ENCODE results near the gene CPT2.

Gene CPT2

GRCh38 chr1:53196485-53197290, at the start of gene CPT2:
Gene CPT2 (plus strand): TSS chr1:53196824. CDS start chr1:53196944, 120 bp downstream.
- peak; percentile 82 for DNase-seq

- DNase-seq, result no peak
These were observed 49.5 kb upstream of the CPT2 start for GRCh38 chr1:53147174-53147573.

- no peak for DNase-seq
These were observed 48.5 kb upstream of the CPT2 start for GRCh38 chr1:53148123-53148522.

GRCh38 chr1:53153752-53154151, 42.9 kb upstream of the CPT2 start:
- no peak for DNase-seq

- no peak for DNase-seq
These were observed 41.7 kb upstream of the CPT2 start for GRCh38 chr1:53154859-53155438.

GRCh38 chr1:53155534-53155933, 41.1 kb upstream of the CPT2 start:
- no peak for DNase-seq

DNA sequence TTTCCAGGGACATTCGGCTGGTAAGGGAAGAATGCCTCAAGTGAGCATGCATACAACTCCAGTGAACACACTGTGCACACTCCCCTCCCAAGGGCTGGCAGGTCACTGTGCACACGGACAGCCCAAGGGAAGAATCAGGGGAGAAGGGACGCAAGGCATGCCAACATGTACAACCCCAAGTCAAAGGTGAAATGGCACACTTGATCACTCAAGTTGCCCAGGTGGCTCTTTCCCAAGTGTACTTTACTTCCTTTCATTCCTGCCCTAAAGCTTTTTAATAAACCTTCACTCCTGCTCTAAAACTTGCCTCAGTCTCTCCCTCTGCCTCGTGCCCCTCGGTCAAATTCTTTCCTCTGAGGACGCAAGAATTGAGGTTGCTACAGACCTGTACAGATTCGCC, 40.7 kb upstream of the CPT2 start:
- DNase-seq, result no peak

DNA sequence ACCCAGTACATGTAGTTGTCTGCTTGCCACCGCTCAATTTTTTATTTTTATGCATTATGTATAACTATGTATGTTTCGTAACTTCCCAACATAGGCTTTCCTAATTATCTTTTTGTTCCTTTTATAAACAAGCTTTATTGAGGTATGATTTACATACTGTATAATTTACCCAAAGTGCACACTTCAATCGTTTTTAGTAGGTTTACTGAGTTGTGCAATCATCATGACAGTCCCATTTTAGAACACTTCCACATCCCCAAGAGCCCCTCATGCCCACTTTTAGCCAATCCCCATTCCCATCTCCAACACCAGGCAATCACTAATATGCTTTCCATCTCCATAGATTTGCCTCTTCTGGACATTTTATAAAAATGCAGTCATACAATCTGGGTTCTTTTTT, 39.8 kb upstream of the CPT2 start:
- DNase-seq, result no peak

- no peak for DNase-seq
These were observed 37.7 kb upstream of the CPT2 start for GRCh38 chr1:53158900-53159299.

DNA sequence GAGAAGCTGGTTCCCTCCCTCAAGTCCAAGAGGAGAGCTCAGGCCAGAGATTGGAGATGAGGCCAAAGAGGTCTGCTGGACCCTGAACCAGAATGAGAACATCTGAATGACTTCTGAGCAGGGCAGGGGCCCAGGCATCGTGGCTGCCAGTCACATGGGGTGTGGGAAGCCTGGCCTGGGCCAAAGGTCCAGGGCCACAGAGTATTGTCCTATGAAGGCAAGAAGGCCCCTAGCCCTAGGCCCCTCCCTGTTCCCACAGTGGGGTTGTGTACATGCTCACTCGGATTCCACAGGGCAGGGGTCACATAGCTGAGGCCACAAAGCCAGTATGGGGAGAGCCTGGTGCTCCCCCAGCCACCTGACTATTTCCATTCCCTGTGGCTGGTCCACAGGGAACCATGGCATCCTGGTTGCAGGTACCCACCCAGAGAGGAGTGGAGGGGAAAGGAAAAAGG, 35.7 kb upstream of the CPT2 start:
- no peak for DNase-seq

GRCh38 chr1:53162621-53163020, 34.0 kb upstream of the CPT2 start:
- DNase-seq, result no peak

- no peak for DNase-seq
These were observed 33.3 kb upstream of the CPT2 start for GRCh38 chr1:53163291-53163768.

DNA sequence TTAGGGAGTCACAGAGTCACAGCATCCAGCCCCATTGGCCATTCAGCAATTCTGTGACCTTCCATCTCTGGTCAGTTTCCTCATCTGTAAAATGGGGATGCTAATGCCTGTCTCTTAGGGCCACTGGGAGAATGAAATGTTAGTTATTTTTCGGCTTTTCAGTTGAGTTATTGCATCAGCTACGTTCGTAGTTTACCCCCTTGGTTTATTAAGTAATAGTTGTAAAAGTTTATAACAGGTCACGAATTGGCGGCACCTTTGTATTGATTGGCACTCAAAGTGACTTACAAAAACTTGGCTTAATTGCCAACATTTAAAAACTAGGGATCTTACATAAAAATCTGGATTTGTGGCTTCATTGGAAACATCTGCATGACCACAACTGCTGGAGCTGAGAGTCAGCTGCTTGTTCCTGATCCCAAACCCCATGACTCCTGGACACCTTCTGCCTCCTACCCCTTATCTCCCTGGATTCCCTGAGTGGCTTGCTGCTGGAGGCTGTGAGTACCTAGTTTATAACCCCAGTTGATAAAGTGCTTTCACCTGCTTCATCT, 31.1 kb upstream of the CPT2 start:
- DNase-seq, result no peak

GRCh38 chr1:53166366-53166765, 30.3 kb upstream of the CPT2 start:
- no peak for DNase-seq

GRCh38 chr1:53166912-53167311, 29.7 kb upstream of the CPT2 start:
- DNase-seq, result no peak

- DNase-seq, result no peak
These were observed 24.0 kb upstream of the CPT2 start for GRCh38 chr1:53172426-53173128.

GRCh38 chr1:53174971-53175913, 21.4 kb upstream of the CPT2 start:
- no peak for DNase-seq

DNA sequence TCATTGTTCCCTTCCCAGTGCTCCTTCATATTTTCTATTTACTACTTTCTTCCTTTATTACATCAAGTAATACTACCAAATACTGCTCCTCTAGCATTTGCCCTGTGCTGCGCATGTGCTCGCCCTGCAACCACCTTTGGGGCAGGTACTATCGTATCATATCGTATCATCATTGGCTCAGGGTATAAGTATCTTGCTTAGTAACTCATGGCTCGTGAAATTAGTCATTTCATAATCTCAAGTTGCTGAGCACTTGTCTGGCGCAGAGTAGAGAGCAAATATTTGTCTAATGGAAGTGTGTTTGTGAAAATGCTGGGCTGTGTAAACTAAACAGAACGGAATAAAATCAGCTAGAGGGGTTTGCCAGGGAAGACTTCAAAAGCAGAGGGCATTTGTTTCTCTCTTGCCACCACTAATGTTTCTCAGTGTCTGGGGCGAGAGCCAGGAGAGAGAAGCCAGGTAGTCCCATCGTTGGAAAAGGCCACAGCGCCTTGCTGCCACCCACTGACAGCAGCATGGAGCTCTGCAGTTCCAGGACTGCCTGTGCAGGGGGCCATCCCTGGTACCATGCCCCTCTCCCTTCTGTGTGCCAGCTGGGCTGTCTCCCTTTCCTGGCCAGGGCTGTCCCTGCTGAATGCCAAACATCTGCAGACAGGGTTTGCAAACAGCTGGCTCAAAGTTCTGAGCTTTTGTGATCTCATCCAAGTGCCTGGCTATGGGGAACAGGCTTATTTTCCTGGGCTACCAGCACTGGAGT, 20.0 kb upstream of the CPT2 start:
- no peak for DNase-seq

- DNase-seq, result no peak
These were observed 16.4 kb upstream of the CPT2 start for GRCh38 chr1:53180226-53180625.

GRCh38 chr1:53180951-53181350, 15.7 kb upstream of the CPT2 start:
- no peak for DNase-seq

GRCh38 chr1:53182111-53182593, 14.5 kb upstream of the CPT2 start:
- peak; percentile 29 for DNase-seq

Measured in KG1 (cell line).